ENCODE data around the gene SLC35A4. TPM values are rescaled to one million over a fixed set of nuclear protein-coding genes. Genes with fewer than 3 reads are reported as not detected.
A peak's percentile ranks its signal among the peaks of the same experiment; 100 is the strongest.

SLC35A4 gene
- total and polyA plus RNA-seq, 2 of the 13 experiments (the other 11 are each of a cell fraction or from before 2014, with no cell fraction given): 0.71 to 4.0 TPM

DNA sequence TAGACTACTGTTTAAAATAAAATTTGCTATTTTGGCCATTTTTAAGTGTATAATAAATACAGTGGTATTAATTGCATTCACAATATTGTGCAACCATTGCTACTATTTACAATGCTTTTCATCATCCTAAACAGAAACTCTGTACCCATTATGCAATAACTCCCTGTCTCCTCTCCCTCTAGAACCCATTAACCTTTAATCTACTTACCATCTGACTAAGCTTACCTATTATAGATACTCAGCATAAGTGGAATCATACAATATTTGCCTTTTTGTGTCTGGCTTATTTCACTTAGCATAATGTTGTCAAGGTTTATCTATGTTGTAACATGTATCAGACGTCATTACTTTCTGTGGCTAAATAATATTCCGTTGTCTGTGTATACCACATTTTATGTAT, 42.4 kb downstream of the SLC35A4 start (continued):
- TF ChIP-seq, protein P1, sequence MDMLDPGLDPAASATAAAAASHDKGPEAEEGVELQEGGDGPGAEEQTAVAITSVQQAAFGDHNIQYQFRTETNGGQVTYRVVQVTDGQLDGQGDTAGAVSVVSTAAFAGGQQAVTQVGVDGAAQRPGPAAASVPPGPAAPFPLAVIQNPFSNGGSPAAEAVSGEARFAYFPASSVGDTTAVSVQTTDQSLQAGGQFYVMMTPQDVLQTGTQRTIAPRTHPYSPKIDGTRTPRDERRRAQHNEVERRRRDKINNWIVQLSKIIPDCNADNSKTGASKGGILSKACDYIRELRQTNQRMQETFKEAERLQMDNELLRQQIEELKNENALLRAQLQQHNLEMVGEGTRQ (IDR thresholded peaks at IDR 0.05; ENCODE audit: low read depth, low read length): no peak
- TF ChIP-seq, protein P1 (CRISPR knock-in tag; IDR thresholded peaks at IDR 0.05; ENCODE audit: borderline replicate concordance): no peak
- no peak for TF ChIP-seq ZNF598 (CRISPR knock-in tag; IDR thresholded peaks at IDR 0.05; ENCODE audit: borderline replicate concordance)
- no peak for TF ChIP-seq ZFP62 (CRISPR knock-in tag; IDR thresholded peaks at IDR 0.05)
- peak; percentile 77; the same call in 1 of the 2 replicates for TF ChIP-seq DPF2 (CRISPR knock-in tag; IDR thresholded peaks at IDR 0.05; ENCODE audit: borderline replicate concordance, low read depth)
- TF ChIP-seq SIN3A (IDR thresholded peaks at IDR 0.05; ENCODE audit: borderline replicate concordance, low read depth, low read length): no peak
- no peak for TF ChIP-seq ZNF75D (CRISPR knock-in tag; IDR thresholded peaks at IDR 0.05; ENCODE audit: borderline replicate concordance)
- TF ChIP-seq MATR3 (CRISPR knock-in tag; IDR thresholded peaks at IDR 0.05): no peak
- no peak for TF ChIP-seq SRY (CRISPR knock-in tag; IDR thresholded peaks at IDR 0.05)
- TF ChIP-seq, protein P2, sequence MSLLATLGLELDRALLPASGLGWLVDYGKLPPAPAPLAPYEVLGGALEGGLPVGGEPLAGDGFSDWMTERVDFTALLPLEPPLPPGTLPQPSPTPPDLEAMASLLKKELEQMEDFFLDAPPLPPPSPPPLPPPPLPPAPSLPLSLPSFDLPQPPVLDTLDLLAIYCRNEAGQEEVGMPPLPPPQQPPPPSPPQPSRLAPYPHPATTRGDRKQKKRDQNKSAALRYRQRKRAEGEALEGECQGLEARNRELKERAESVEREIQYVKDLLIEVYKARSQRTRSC (CRISPR knock-in tag; IDR thresholded peaks at IDR 0.05; ENCODE audit: low read depth): no peak
- TF ChIP-seq, protein P3, sequence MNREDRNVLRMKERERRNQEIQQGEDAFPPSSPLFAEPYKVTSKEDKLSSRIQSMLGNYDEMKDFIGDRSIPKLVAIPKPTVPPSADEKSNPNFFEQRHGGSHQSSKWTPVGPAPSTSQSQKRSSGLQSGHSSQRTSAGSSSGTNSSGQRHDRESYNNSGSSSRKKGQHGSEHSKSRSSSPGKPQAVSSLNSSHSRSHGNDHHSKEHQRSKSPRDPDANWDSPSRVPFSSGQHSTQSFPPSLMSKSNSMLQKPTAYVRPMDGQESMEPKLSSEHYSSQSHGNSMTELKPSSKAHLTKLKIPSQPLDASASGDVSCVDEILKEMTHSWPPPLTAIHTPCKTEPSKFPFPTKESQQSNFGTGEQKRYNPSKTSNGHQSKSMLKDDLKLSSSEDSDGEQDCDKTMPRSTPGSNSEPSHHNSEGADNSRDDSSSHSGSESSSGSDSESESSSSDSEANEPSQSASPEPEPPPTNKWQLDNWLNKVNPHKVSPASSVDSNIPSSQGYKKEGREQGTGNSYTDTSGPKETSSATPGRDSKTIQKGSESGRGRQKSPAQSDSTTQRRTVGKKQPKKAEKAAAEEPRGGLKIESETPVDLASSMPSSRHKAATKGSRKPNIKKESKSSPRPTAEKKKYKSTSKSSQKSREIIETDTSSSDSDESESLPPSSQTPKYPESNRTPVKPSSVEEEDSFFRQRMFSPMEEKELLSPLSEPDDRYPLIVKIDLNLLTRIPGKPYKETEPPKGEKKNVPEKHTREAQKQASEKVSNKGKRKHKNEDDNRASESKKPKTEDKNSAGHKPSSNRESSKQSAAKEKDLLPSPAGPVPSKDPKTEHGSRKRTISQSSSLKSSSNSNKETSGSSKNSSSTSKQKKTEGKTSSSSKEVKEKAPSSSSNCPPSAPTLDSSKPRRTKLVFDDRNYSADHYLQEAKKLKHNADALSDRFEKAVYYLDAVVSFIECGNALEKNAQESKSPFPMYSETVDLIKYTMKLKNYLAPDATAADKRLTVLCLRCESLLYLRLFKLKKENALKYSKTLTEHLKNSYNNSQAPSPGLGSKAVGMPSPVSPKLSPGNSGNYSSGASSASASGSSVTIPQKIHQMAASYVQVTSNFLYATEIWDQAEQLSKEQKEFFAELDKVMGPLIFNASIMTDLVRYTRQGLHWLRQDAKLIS (CRISPR knock-in tag; IDR thresholded peaks at IDR 0.05): no peak
- no peak for TF ChIP-seq U2AF1 (optimal IDR thresholded peaks at IDR 0.05; ENCODE audit: low read depth, low read length)
- peak; percentile 100 for TF ChIP-seq PPARG (CRISPR knock-in tag; conservative IDR thresholded peaks at IDR 0.05)
- TF ChIP-seq GLI4 (CRISPR knock-in tag; IDR thresholded peaks at IDR 0.05; ENCODE audit: borderline replicate concordance): no peak
- TF ChIP-seq CHCHD3 (CRISPR knock-in tag; IDR thresholded peaks at IDR 0.05): no peak
- TF ChIP-seq RARG (CRISPR knock-in tag; IDR thresholded peaks at IDR 0.05; ENCODE audit: low read depth): no peak
- TF ChIP-seq POLR2G (IDR thresholded peaks at IDR 0.05; ENCODE audit: low read depth, low read length): no peak
- no peak for TF ChIP-seq ATM (IDR thresholded peaks at IDR 0.05; ENCODE audit: borderline replicate concordance)
- TF ChIP-seq CHD2 (IDR thresholded peaks at IDR 0.05; ENCODE audit: low read depth, low read length): no peak
- no peak for TF ChIP-seq BHLHE40 (IDR thresholded peaks at IDR 0.05; ENCODE audit: low read length)
- TF ChIP-seq REPIN1 (CRISPR knock-in tag; IDR thresholded peaks at IDR 0.05; ENCODE audit: borderline replicate concordance, low read depth): no peak
- TF ChIP-seq, protein P4, sequence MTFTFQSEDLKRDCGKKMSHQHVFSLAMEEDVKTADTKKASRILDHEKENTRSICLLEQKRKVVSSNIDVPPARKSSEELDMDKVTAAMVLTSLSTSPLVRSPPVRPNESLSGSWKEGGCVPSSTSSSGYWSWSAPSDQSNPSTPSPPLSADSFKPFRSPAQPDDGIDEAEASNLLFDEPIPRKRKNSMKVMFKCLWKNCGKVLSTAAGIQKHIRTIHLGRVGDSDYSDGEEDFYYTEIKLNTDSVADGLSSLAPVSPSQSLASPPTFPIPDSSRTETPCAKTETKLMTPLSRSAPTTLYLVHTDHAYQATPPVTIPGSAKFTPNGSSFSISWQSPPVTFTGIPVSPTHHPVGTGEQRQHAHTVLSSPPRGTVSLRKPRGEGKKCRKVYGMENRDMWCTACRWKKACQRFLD (CRISPR knock-in tag; IDR thresholded peaks at IDR 0.05; ENCODE audit: borderline replicate concordance): no peak

Data from HepG2 (cell line).